WTC11 (cell line): Measurements from ENCODE around the gene CRTC2. TPM values are rescaled to one million over a fixed set of nuclear protein-coding genes. Genes with fewer than 3 reads are reported as not detected.

Experiments
- ATAC-seq: fragments of 200-7000 bp; cut with Tn5 transposase; 2 replicates; pipeline ENCODE4 v1.10.0; 2021; ENCODE audit warnings: mild to moderate bottlenecking, moderate library complexity
- CTCF ChIA-PET: fragments of 300-600 bp; sonication (Branson Sonifier 250); formaldehyde crosslinking; loops from one replicate; lab custom pipeline; 2021; ENCODE audit warnings: antibody characterized with exemption; lab: Charles Lee
- POLR2A ChIA-PET: fragments of 350-600 bp; sonication (Branson Sonifier 250); formaldehyde crosslinking; loops from one replicate; lab custom pipeline; 2021; ENCODE audit warnings: antibody characterized with exemption; lab: Charles Lee
- DNase-seq: peaks from one replicate; pipeline ENCODE4 v3.0.0; 2021; ENCODE audit warnings: low spot score
- H3K27ac Mint-ChIP-seq: 2 replicates; pipeline ENCODE4 v1.8.0; 2021; ENCODE audit warnings: mixed read lengths
- H3K27me3 Mint-ChIP-seq: 2 replicates; pipeline ENCODE4 v1.8.0; 2021; ENCODE audit warnings: low read depth, mild to moderate bottlenecking, moderate library complexity, mixed read lengths
- H3K36me3 Mint-ChIP-seq: 2 replicates; pipeline ENCODE4 v1.8.0; 2021; ENCODE audit warnings: mixed read lengths
- H3K4me1 Mint-ChIP-seq: 2 replicates; pipeline ENCODE4 v1.8.0; 2022; ENCODE audit warnings: mixed read lengths
- H3K4me3 Mint-ChIP-seq: 2 replicates; pipeline ENCODE4 v1.8.0; 2021; ENCODE audit warnings: mild to moderate bottlenecking, moderate library complexity, mixed read lengths
- H3K9me3 Mint-ChIP-seq: 2 replicates; pipeline ENCODE4 v1.8.0; 2021; ENCODE audit warnings: mixed read lengths
- ATF1 ChIP-seq: sonication (generic); formaldehyde crosslinking; IDR thresholded peaks from 2 replicates; pipeline ENCODE4 v1.8.1; 2023; ENCODE audit warnings: mild to moderate bottlenecking, moderate library complexity, missing genetic modification reagents
- CREB1 ChIP-seq: sonication (generic); formaldehyde crosslinking; IDR thresholded peaks from 2 replicates; pipeline ENCODE4 v1.8.0; 2023; ENCODE audit warnings: mild to moderate bottlenecking, missing genetic modification reagents
- ELF4 ChIP-seq: sonication (generic); formaldehyde crosslinking; IDR thresholded peaks from 2 replicates; pipeline ENCODE4 v1.8.1; 2022; ENCODE audit warnings: low read depth, mild to moderate bottlenecking, moderate library complexity, missing genetic modification reagents
- FOXJ3 ChIP-seq: sonication (generic); formaldehyde crosslinking; IDR thresholded peaks from 2 replicates; pipeline ENCODE4 v1.9.0; 2021; ENCODE audit warnings: missing genetic modification reagents, mild to moderate bottlenecking, borderline replicate concordance
- GABPB1 ChIP-seq: sonication (generic); formaldehyde crosslinking; IDR thresholded peaks from 2 replicates; pipeline ENCODE4 v1.8.1; 2023; ENCODE audit warnings: mild to moderate bottlenecking, missing genetic modification reagents
- KAT7 ChIP-seq: sonication (generic); formaldehyde crosslinking; IDR thresholded peaks from 2 replicates; pipeline ENCODE4 v1.8.1; 2023; ENCODE audit warnings: missing genetic modification reagents, mild to moderate bottlenecking, borderline replicate concordance
- NFE2L1 ChIP-seq: sonication (generic); formaldehyde crosslinking; IDR thresholded peaks from 2 replicates; pipeline ENCODE4 v1.8.1; 2023; ENCODE audit warnings: missing genetic modification reagents
- NFYB ChIP-seq: sonication (generic); formaldehyde crosslinking; conservative IDR thresholded peaks from 2 replicates; pipeline ENCODE4 v1.8.0; 2022; ENCODE audit warnings: low read depth, missing genetic modification reagents
- NR1H2 ChIP-seq: sonication (generic); formaldehyde crosslinking; IDR thresholded peaks from 2 replicates; pipeline ENCODE4 v1.9.0; 2021; ENCODE audit warnings: mild to moderate bottlenecking, moderate library complexity, missing genetic modification reagents
- RELA ChIP-seq: sonication (generic); formaldehyde crosslinking; IDR thresholded peaks from 2 replicates; pipeline ENCODE4 v1.8.1; 2022; ENCODE audit warnings: missing genetic modification reagents, mild to moderate bottlenecking, borderline replicate concordance
- RORB ChIP-seq: fragments of 250-450 bp; sonication (Bioruptor Pico); IDR thresholded peaks from 2 replicates; pipeline ENCODE4 v1.9.0; 2021; ENCODE audit warnings: mild to moderate bottlenecking
- SP1 ChIP-seq: sonication (generic); formaldehyde crosslinking; conservative IDR thresholded peaks from 2 replicates; pipeline ENCODE4 v1.8.1; 2022; ENCODE audit warnings: missing genetic modification reagents
- TEAD4 ChIP-seq: sonication (generic); formaldehyde crosslinking; IDR thresholded peaks from 2 replicates; pipeline ENCODE4 v1.8.0; 2022; ENCODE audit warnings: mild to moderate bottlenecking, missing genetic modification reagents
- ZNF121 ChIP-seq: sonication (generic); formaldehyde crosslinking; IDR thresholded peaks from 2 replicates; pipeline ENCODE4 v1.8.0; 2023; ENCODE audit warnings: missing genetic modification reagents
- ZNF263 ChIP-seq: sonication (generic); formaldehyde crosslinking; IDR thresholded peaks from 2 replicates; pipeline ENCODE4 v1.8.1; 2022; ENCODE audit warnings: low read depth, mild to moderate bottlenecking, moderate library complexity, missing genetic modification reagents
- total RNA-seq: library from RNA; stranded (reverse); gene quantifications from 3 replicates; pipeline ENCODE4 v1.2.3, GENCODE V29; 2021
- TF ChIP-seq, protein P1 (sequence below): sonication (generic); formaldehyde crosslinking; IDR thresholded peaks from 2 replicates; pipeline ENCODE4 v1.8.1; 2023; ENCODE audit warnings: mild to moderate bottlenecking, moderate library complexity, missing genetic modification reagents
- TF ChIP-seq, protein P2 (sequence below): sonication (generic); formaldehyde crosslinking; IDR thresholded peaks from 2 replicates; pipeline ENCODE4 v1.8.1; 2023; ENCODE audit warnings: mild to moderate bottlenecking, missing genetic modification reagents
- TF ChIP-seq, protein P3 (sequence below): sonication (generic); formaldehyde crosslinking; IDR thresholded peaks from 2 replicates; pipeline ENCODE4 v1.8.0; 2022; ENCODE audit warnings: mild to moderate bottlenecking, missing genetic modification reagents
- TF ChIP-seq, protein P4 (sequence below): sonication (generic); formaldehyde crosslinking; IDR thresholded peaks from 2 replicates; pipeline ENCODE4 v1.8.0; 2022; ENCODE audit warnings: missing genetic modification reagents
- TF ChIP-seq, protein P5 (sequence below): sonication (generic); formaldehyde crosslinking; conservative IDR thresholded peaks from 2 replicates; pipeline ENCODE4 v1.8.1; 2022; ENCODE audit warnings: mild to moderate bottlenecking, missing genetic modification reagents
- TF ChIP-seq, protein P6 (sequence below): sonication (generic); formaldehyde crosslinking; IDR thresholded peaks from 2 replicates; pipeline ENCODE4 v1.8.1; 2022; ENCODE audit warnings: low read depth, mild to moderate bottlenecking, moderate library complexity, missing genetic modification reagents, borderline replicate concordance
- TF ChIP-seq, protein P7 (sequence below): fragments of 250-450 bp; sonication (Bioruptor Pico); IDR thresholded peaks from 2 replicates; pipeline ENCODE4 v1.9.0; 2021; ENCODE audit warnings: moderate library complexity, mild to moderate bottlenecking, inconsistent platforms, borderline replicate concordance
- TF ChIP-seq, protein P8 (sequence below): sonication (generic); formaldehyde crosslinking; IDR thresholded peaks from 2 replicates; pipeline ENCODE4 v1.8.1; 2023; ENCODE audit warnings: mild to moderate bottlenecking, missing genetic modification reagents

CRTC2 gene
- total RNA-seq, 1 experiment from 2014 or later, result 43.7 TPM

DNA sequence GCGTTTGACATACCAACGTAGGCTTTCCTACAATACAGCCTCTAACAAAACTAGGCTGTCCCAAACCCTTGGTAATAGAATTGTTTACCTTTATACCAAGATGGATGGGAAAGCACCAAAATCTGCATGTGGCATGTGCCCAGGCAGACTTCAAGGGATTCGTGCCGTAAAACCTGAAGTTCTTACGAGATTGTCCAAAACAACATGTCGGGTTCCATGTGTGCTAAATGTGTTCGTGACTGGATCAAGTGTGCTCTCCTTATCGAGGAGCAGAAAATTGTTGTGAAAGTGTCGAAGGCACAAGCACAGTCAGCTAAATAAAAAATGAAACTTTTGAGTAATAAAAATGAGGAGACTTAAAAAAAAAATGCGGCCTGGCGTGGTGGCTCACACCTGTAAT is 37.2 kb upstream of the CRTC2 start:
- Mint-ChIP-seq H3K4me1 (peaks cover 19% of the 10 kb centered on the region), H3K27ac (peak overlapping the region; percentile 73; the same call in 1 of the 2 replicates), H3K4me3 (no peak overlapping the region), H3K27me3 (no peaks in the 10 kb centered on the region), H3K36me3 (peaks cover 49% of the 10 kb centered on the region), H3K9me3 (peaks cover 6% of the 10 kb centered on the region)
- ATAC-seq, result no peak
- TF ChIP-seq NFE2L1 (CRISPR knock-in tag) (no peak), RELA (CRISPR knock-in tag) (no peak), GABPB1 (CRISPR knock-in tag) (no peak), FOXJ3 (CRISPR knock-in tag) (no peak)
- ChIA-PET POLR2A (interaction anchor here (0.7 to 1.1 kb wide), 2 partner anchors 28 to 37 kb away, joined by 3 to 8 read pairs; partner anchors contain the start of gene CREB3L4), CTCF (no interaction called here)
- no peak for DNase-seq

DNA sequence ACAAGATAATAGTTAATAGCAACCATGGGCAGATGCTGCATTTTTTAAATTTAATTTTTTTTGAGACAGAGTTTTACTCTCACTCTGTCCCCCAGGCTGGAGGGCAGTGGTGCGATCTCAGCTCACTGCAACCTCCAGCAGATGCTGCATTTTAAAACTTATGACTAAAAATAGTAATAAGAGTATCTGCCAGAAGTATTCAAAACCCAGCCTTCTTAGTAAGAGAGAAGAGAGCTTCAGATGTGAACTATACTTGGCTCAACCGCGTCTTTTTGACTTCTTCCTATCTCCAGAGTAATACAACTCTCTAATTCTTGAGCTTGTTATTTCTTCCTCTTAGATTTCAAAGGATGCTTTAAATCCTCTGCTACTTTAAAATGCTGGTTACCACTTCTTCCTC is 36.8 kb upstream of the CRTC2 start:
- H3K4me1 Mint-ChIP-seq, result peaks cover 22% of the 10 kb centered on the region
- H3K27me3 Mint-ChIP-seq, result no peaks in the 10 kb centered on the region
- ChIA-PET CTCF (no interaction called here), POLR2A (interaction anchor here (1.1 kb wide), 1 partner anchor 28 kb away, joined by 8 read pairs; the partner anchor contains the start of gene CREB3L4)
- ATAC-seq, result no peak
- no peak overlapping the region for H3K4me3 Mint-ChIP-seq
- H3K36me3 Mint-ChIP-seq, result peaks cover 53% of the 10 kb centered on the region
- peaks cover 6% of the 10 kb centered on the region for H3K9me3 Mint-ChIP-seq
- TF ChIP-seq FOXJ3 (CRISPR knock-in tag) (no peak), CREB1 (CRISPR knock-in tag) (no peak), RORB (no peak), ATF1 (CRISPR knock-in tag) (no peak), TEAD4 (CRISPR knock-in tag) (no peak), ZNF263 (CRISPR knock-in tag) (no peak), SP1 (CRISPR knock-in tag) (no peak), NR1H2 (no peak), KAT7 (CRISPR knock-in tag) (no peak), NFYB (CRISPR knock-in tag) (no peak), ELF4 (CRISPR knock-in tag) (no peak), ZNF121 (CRISPR knock-in tag) (no peak)
- TF ChIP-seq, protein P1, sequence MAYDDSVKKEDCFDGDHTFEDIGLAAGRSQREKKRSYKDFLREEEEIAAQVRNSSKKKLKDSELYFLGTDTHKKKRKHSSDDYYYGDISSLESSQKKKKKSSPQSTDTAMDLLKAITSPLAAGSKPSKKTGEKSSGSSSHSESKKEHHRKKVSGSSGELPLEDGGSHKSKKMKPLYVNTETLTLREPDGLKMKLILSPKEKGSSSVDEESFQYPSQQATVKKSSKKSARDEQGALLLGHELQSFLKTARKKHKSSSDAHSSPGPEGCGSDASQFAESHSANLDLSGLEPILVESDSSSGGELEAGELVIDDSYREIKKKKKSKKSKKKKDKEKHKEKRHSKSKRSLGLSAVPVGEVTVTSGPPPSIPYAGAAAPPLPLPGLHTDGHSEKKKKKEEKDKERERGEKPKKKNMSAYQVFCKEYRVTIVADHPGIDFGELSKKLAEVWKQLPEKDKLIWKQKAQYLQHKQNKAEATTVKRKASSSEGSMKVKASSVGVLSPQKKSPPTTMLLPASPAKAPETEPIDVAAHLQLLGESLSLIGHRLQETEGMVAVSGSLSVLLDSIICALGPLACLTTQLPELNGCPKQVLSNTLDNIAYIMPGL (CRISPR knock-in tag), result no peak
- TF ChIP-seq, protein P2, sequence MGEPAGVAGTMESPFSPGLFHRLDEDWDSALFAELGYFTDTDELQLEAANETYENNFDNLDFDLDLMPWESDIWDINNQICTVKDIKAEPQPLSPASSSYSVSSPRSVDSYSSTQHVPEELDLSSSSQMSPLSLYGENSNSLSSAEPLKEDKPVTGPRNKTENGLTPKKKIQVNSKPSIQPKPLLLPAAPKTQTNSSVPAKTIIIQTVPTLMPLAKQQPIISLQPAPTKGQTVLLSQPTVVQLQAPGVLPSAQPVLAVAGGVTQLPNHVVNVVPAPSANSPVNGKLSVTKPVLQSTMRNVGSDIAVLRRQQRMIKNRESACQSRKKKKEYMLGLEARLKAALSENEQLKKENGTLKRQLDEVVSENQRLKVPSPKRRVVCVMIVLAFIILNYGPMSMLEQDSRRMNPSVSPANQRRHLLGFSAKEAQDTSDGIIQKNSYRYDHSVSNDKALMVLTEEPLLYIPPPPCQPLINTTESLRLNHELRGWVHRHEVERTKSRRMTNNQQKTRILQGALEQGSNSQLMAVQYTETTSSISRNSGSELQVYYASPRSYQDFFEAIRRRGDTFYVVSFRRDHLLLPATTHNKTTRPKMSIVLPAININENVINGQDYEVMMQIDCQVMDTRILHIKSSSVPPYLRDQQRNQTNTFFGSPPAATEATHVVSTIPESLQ (CRISPR knock-in tag), result no peak
- TF ChIP-seq, protein P3, sequence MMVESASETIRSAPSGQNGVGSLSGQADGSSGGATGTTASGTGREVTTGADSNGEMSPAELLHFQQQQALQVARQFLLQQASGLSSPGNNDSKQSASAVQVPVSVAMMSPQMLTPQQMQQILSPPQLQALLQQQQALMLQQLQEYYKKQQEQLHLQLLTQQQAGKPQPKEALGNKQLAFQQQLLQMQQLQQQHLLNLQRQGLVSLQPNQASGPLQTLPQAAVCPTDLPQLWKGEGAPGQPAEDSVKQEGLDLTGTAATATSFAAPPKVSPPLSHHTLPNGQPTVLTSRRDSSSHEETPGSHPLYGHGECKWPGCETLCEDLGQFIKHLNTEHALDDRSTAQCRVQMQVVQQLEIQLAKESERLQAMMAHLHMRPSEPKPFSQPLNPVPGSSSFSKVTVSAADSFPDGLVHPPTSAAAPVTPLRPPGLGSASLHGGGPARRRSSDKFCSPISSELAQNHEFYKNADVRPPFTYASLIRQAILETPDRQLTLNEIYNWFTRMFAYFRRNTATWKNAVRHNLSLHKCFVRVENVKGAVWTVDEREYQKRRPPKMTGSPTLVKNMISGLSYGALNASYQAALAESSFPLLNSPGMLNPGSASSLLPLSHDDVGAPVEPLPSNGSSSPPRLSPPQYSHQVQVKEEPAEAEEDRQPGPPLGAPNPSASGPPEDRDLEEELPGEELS (CRISPR knock-in tag), result no peak
- TF ChIP-seq, protein P4, sequence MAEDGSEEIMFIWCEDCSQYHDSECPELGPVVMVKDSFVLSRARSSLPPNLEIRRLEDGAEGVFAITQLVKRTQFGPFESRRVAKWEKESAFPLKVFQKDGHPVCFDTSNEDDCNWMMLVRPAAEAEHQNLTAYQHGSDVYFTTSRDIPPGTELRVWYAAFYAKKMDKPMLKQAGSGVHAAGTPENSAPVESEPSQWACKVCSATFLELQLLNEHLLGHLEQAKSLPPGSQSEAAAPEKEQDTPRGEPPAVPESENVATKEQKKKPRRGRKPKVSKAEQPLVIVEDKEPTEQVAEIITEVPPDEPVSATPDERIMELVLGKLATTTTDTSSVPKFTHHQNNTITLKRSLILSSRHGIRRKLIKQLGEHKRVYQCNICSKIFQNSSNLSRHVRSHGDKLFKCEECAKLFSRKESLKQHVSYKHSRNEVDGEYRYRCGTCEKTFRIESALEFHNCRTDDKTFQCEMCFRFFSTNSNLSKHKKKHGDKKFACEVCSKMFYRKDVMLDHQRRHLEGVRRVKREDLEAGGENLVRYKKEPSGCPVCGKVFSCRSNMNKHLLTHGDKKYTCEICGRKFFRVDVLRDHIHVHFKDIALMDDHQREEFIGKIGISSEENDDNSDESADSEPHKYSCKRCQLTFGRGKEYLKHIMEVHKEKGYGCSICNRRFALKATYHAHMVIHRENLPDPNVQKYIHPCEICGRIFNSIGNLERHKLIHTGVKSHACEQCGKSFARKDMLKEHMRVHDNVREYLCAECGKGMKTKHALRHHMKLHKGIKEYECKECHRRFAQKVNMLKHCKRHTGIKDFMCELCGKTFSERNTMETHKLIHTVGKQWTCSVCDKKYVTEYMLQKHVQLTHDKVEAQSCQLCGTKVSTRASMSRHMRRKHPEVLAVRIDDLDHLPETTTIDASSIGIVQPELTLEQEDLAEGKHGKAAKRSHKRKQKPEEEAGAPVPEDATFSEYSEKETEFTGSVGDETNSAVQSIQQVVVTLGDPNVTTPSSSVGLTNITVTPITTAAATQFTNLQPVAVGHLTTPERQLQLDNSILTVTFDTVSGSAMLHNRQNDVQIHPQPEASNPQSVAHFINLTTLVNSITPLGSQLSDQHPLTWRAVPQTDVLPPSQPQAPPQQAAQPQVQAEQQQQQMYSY (CRISPR knock-in tag), result no peak
- TF ChIP-seq, protein P5, sequence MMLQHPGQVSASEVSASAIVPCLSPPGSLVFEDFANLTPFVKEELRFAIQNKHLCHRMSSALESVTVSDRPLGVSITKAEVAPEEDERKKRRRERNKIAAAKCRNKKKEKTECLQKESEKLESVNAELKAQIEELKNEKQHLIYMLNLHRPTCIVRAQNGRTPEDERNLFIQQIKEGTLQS (CRISPR knock-in tag), result no peak
- TF ChIP-seq, protein P6, sequence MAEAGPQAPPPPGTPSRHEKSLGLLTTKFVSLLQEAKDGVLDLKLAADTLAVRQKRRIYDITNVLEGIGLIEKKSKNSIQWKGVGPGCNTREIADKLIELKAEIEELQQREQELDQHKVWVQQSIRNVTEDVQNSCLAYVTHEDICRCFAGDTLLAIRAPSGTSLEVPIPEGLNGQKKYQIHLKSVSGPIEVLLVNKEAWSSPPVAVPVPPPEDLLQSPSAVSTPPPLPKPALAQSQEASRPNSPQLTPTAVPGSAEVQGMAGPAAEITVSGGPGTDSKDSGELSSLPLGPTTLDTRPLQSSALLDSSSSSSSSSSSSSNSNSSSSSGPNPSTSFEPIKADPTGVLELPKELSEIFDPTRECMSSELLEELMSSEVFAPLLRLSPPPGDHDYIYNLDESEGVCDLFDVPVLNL (CRISPR knock-in tag), result no peak
- TF ChIP-seq, protein P7, sequence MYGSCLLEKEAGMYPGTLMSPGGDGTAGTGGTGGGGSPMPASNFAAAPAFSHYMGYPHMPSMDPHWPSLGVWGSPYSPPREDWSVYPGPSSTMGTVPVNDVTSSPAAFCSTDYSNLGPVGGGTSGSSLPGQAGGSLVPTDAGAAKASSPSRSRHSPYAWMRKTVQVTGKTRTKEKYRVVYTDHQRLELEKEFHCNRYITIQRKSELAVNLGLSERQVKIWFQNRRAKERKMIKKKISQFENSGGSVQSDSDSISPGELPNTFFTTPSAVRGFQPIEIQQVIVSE, result no peak
- TF ChIP-seq, protein P8, sequence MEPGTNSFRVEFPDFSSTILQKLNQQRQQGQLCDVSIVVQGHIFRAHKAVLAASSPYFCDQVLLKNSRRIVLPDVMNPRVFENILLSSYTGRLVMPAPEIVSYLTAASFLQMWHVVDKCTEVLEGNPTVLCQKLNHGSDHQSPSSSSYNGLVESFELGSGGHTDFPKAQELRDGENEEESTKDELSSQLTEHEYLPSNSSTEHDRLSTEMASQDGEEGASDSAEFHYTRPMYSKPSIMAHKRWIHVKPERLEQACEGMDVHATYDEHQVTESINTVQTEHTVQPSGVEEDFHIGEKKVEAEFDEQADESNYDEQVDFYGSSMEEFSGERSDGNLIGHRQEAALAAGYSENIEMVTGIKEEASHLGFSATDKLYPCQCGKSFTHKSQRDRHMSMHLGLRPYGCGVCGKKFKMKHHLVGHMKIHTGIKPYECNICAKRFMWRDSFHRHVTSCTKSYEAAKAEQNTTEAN, result no peak
- peak overlapping the region; percentile 73; the same call in 1 of the 2 replicates for H3K27ac Mint-ChIP-seq
- DNase-seq, result no peak
